ENCODE data around the gene CATSPERE. TPM values are rescaled to one million over a fixed set of nuclear protein-coding genes. Genes with fewer than 3 reads are reported as not detected.
"Not testable (repeated sequence)": the region's sequence is repeated elsewhere in the genome, so short reads cannot be mapped to it uniquely, and the experiment has no call there.

CATSPERE gene
- total RNA-seq, 1 donor from 2014 or later, result 0.54 TPM

DNA sequence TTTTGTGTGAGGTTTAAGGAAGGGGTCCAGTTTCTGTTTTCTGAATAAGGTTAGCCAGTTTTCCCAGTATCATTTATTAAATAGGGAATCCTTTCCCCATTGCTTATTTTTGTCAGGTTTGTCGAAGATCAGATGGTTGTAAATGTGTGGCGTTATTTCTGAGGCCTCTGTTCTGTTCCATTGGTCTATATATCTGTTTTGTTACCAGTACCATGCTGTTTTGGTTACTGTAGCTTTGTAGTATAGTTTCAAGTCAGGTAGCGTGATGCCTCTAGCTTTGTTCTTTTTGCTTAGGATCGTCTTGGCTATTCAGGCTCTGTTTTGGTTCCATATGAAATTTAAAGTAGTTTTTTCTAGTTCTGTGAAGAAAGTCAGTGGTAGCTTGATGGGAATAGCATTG is 39.4 kb downstream of the CATSPERE start:
- DNase-seq (ENCODE audit: missing footprints); intact Hi-C loops (cut with DNase I); ATAC-seq: not testable (repeated sequence)

DNA sequence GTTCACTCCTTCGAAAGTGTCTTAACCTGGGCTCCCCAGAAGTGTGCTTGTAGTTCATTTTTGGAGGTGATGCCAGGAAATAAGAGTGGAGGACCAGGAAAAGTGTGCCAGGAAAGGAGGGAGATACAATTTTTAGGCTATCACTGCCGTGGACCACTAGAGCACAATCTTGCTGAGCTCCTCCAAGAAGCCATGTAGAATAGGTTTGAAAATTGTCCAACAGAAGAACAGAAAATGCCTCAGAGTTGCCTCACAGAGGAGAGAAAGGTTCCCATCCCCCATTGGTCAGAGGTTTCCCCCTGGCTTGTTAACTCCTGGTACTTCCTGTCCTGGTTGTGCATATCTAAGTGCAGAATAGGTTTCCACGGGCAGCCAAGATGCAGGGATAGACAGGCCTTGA is 41.6 kb downstream of the CATSPERE start:
- no peak for ATAC-seq
- DNase-seq (ENCODE audit: missing footprints), result no peak
- intact Hi-C loops (cut with DNase I), result no loop called here

DNA sequence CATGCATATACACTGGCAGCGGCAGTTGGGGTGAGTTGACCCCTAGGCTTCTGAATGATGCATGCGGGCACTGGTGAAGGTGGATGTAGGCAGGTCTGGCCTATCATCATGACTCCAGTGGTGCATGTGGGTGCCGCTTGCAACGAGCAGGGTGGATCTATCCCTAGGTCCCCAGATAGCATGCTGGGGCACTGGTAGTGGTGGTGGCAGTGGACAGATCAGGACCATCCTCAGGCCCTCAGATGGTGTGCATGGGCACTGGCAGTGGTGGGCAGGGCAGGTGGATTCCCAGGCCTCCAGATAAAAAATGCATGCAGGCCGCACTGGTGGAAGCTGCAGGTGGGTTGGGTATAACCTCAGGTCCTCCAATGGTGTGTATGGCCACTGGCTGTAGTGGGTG is 52.4 kb downstream of the CATSPERE start:
- intact Hi-C loops (cut with DNase I), result no loop called here
- DNase-seq (ENCODE audit: missing footprints) (no peak), ATAC-seq (no peak)

DNA sequence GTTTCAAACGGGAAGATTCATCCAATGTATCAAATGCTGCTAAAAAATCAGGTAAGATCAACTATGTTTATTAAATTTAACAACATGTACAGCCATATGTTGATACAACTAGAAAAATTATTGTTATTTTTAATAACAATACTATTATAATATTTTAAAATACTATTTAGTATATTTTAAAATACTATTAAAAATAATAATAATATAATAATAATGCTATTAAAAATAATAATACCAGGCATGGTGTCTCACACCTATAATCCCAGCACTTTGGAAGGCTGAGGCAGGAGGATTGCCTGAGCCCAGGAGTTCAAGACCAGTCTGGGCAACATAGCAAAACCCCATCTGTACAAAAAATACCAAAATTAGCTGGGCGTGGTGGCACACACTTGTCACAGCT is 54.6 kb downstream of the CATSPERE start:
- DNase-seq (ENCODE audit: missing footprints) (no peak), ATAC-seq (no peak)
- intact Hi-C loops (cut with DNase I), result no loop called here

DNA sequence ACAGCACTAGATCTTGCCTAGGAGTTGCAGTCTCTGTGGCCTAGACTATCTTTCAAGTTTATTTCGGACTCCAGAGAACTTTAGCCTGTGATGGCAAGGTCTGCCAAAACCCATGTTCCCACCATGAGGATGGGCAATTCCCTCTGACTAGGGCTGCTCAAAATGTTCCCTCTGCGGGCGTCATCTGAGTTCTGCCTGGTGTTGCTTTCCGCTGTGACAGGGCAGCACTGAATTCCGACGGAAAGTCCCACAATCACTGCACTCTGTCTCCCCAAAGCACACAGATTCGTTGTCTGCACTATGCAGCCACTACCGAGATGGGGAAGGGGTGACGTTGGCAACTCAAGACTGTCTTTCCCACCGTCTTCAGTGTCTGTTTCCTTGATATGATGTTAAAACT is 75.2 kb downstream of the CATSPERE start:
- ATAC-seq (no peak), DNase-seq (ENCODE audit: missing footprints) (no peak)
- intact Hi-C loops (cut with DNase I), result no loop called here

DNA sequence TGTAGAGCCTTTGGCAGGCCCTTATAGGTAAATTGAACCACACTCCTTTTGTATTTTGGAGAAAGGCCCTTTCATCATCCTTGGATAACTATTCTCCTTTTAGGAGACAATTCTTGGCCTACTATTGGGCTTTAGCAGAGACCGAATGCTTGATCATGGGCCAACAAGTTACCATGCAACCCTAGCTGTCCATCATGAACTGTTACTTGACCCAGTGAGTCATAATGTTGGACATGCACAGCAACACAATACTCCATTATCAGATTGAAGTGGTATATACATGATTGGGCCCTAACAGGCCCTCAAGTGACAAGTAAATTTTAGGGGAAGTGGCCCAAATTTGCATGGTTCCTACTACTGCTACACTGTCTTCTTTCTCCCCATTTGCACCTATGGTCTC is 84.4 kb downstream of the CATSPERE start:
- intact Hi-C loops (cut with DNase I), result no loop called here
- no peak for ATAC-seq

DNA sequence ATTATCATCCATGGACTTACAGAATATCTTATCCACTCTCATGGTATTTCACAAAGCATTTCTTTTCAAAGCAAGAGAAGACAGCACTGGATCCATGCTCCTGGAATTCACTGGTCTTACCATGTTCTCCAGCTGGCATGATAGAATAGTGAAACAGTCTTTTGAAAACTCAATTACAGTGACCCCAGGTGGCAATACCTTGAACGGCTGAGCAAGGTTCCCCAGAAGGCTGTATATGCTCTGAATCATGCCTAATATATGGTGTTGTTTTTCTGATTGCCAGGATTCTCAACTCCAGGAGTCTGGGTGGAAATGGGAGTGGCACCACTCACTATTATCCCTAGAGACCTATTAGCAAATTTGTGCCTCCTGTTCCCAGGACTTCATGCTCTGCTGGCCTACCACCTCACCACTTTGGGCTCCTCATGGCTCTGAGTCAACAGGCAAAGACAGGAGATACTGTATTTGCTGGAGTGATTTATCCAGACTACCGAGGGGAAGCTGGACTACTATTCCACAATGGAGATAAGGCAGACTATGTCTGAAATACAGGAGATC is 87.6 kb downstream of the CATSPERE start:
- no peak for DNase-seq (ENCODE audit: missing footprints)
- intact Hi-C loops (cut with DNase I), result no loop called here
- no peak for ATAC-seq

More for the DNA sequence above, 84.4 kb downstream of the CATSPERE start:
- DNase-seq (ENCODE audit: missing footprints), result no peak

DNA sequence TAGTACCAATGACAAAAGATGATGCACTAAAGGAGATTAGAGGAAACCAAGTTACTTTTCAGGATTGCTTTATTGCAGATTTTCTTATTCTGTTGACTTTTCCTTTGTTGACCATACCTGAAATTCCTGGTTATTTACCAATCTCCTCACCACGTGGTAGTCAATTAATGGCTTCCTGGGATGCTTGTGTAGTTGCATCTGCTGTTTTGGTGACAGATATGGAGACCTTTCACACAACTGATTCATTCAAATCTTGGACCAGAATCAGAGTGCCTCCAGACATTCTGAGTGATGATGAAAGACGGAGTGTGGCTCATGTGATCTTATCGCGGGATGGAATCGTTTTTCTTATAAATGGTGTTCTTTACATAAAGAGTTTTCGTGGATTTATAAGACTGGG is 91.3 kb downstream of the CATSPERE start:
- no peak for DNase-seq (ENCODE audit: missing footprints)
- intact Hi-C loops (cut with DNase I), result no loop called here
- no peak for ATAC-seq

DNA sequence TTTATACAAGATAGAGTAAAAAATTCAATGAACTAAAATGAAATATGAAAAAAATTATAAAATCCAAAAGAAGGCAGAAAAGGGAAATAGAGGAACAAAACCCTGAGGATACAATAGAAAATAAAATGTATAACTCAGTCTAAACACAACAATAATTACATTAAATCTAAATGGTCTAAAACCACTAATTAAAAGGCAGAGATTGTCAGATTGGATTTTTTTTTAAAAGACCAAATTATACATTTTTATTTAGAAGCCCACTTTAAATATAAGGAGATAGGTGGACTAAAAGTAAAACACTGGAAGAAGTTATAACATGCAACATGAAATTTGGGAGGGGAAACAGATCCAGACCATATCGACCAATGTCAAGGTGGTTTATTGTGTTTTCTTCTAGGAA is 95.2 kb downstream of the CATSPERE start:
- intact Hi-C loops (cut with DNase I), result no loop called here
- DNase-seq (ENCODE audit: missing footprints) (no peak), ATAC-seq (no peak)

DNA sequence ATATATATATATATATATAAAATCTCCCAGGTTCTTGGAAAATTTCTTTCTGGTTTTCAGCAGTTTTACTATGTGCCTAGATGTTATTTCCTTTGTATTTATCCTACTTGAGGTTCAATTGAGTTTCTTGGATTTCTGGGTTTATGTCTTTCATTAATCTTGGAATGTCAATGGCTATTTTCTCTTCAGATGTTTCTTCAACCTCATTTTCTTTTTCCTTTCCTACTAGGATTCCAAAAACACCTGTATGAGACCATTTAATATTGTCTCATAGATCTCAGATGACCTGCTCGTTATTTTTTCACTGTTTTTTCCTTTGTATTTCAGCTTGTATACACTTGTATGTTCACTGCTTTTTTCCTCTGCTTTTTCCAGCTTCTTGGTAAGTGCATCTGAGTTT is 96.5 kb downstream of the CATSPERE start:
- intact Hi-C loops (cut with DNase I), result no loop called here
- no peak for ATAC-seq

DNA sequence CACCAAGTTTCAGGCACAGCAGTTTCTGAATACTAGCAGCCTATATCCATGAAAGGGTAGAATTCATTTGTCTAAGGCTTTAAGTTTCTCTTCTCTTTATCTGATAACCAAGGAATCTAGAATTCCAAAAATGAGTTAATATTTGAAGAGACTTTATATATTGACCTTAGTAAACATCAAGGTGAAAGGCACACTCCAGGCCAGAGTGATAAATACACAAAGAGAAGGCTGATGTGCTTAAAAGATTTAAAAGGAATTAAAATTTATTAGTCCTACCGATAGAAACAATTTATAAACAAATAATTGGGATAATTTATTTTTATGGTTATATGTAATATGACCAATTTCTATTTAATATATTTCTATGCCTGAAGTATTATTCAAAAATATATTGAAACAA is 98.5 kb downstream of the CATSPERE start:
- intact Hi-C loops (cut with DNase I), result no loop called here
- ATAC-seq (no peak), DNase-seq (ENCODE audit: missing footprints) (no peak)

More for the DNA sequence above, 96.5 kb downstream of the CATSPERE start:
- no peak for DNase-seq (ENCODE audit: missing footprints)

DNA sequence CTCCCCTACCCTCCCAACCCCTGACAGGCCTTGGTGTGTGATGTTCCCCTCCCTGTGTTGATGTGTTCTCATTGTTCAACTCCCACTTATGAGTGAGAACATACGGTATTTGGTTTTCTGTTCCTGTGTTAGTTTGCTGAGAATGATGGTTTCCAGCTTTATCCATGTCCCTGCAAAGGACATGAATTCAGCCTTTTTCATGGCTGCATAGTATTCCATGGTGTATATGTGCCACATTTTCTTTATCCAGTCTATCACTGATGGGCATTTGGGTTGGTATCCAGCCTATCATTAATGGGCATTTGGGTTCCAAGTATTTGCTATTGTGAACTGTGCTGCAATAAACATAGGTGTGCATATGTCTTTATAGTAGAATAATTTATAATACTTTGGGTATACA is 101.8 kb downstream of the CATSPERE start:
- intact Hi-C loops (cut with DNase I); DNase-seq (ENCODE audit: missing footprints); ATAC-seq: not testable (repeated sequence)

DNA sequence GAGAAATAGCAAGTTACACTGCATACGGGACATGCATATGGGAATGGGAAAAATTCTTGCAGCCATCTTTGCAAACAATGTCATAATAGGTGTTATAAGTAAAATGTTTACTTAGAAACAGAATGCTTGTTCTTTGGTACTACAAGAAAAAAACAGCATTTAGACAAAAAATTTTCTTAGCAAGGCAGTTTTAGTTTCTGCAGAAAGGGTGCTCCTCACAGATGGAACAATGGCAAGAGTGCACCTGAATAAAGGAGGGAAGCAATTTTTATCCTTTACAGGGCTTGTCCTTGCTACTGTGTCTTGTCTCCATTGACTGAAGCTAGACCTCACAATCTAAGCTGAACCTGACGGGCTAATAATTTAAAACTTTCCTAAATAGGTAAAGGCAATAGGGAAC is 112.7 kb downstream of the CATSPERE start:
- intact Hi-C loops (cut with DNase I), result no loop called here
- DNase-seq (ENCODE audit: missing footprints) (no peak), ATAC-seq (no peak)

DNA sequence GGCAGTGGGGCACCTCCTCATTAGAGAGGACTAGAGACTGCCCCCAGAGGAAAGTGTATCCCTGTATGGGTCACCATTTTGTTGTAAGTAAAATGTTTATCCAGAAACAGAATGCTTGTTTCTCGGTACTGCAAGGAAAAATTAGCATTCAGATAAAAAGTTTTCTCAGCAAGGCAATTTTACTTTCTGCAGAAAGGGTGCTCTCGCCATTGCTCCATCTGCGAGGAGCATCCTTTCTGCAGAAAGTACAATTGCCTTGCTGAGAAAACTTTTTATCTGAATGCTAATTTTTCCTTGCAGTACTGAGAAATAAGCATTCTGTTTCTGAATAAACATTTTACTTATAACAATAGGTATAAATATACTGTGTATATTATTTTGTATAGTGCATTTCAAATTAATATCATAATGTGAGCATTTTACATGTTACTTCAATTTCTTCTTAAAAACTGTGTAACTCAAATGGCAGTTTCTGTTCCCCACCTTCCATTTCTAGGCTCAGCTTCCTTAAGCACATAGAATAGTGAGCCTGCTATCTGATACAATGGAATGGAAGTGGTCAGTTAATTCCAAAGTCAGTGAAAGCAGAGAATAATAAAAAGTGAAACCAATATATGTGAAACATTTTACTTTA is 115.3 kb downstream of the CATSPERE start:
- intact Hi-C loops (cut with DNase I), result no loop called here

DNA sequence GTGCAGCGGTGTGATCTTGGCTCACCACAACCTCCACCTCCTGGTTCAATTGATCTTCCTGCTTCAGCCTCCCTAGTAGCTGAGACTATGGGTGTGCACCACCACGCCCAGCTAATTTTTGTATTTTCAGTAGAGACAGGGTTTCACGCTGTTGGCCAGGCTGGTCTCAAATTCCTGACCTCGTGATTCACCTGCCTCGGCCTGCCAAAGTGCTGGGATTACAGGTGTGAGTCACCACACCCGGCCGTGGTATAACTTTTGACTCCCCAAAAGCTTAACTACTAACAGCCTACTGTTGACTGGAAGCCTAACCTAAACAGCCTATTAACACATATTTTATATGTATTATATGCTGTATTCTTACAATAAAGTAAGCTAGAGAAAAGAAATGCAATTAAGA is 117.1 kb downstream of the CATSPERE start:
- DNase-seq (ENCODE audit: missing footprints); intact Hi-C loops (cut with DNase I); ATAC-seq: not testable (repeated sequence)

More for the DNA sequence above, 115.3 kb downstream of the CATSPERE start:
- DNase-seq (ENCODE audit: missing footprints), result no peak
- ATAC-seq, result no peak

DNA sequence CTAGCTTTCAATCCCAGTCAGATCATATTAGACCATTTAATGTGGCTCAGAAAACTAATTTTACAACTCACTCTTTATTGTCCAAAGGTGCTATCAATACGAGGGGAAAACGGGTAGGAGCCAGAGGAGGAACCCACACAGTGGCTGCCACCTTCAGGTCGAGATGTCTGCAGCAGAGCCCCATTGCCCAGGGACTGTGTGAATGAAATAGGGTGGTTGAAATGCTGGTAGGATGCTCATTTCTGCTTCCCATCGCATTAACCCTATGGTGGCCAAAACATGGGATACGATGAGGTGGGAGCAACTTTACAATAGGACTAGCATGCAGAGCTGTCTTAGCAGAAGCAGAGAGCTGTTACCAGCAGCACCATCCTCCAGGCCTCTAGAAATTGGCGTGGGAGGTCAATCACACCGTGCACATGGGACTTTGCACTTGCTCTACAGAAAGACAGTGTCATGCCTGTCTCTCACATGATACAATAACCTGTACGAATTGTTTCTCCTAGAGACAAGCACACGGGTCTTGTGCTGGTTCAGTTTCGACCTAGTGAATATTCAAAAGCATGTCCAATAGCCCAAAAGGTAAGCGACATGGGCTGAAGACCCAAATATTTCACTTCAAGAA is 122.4 kb downstream of the CATSPERE start:
- DNase-seq (ENCODE audit: missing footprints) (no peak), ATAC-seq (no peak)
- intact Hi-C loops (cut with DNase I), result no loop called here

DNA sequence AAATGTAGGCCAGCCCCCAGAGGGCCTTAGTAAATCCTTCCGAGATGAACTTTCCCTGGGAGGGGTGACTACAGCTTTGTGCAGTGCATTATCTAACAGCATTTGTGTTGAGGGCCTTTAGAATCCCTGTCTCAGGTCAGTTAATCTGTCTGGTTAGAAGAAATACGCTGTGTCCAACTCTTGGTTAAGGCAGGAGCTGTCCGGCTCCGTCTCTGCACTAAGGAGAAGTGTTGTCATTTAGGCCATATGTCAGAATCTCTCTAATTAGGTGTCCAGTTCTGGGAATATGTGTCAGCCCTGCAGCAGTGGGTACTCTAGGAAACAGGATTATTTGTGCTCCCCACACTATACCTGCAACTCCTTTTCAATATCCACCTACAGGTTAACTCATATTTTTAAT is 124.8 kb downstream of the CATSPERE start:
- intact Hi-C loops (cut with DNase I), result no loop called here
- ATAC-seq, result no peak

DNA sequence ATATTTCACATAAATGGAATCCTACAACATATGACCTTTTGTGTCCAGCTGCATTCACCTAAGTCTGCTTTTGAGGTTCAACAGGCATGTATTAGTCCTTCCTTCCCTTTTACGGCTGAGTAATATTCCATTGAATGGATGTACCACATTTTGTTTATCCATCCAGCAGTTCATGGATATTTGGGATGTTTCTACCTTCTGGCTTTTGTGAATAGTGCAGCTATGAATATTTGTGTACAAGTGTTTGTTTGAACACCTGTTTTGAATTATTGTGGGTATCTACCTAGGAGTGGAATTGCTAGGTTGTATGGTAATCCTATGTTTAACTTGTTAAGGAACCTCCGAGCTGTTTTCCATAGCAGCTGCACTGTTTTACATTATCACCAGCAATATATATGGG is 129.6 kb downstream of the CATSPERE start:
- no peak for ATAC-seq
- no peak for DNase-seq (ENCODE audit: missing footprints)
- intact Hi-C loops (cut with DNase I), result no loop called here

More for the DNA sequence above, 124.8 kb downstream of the CATSPERE start:
- no peak for DNase-seq (ENCODE audit: missing footprints)

DNA sequence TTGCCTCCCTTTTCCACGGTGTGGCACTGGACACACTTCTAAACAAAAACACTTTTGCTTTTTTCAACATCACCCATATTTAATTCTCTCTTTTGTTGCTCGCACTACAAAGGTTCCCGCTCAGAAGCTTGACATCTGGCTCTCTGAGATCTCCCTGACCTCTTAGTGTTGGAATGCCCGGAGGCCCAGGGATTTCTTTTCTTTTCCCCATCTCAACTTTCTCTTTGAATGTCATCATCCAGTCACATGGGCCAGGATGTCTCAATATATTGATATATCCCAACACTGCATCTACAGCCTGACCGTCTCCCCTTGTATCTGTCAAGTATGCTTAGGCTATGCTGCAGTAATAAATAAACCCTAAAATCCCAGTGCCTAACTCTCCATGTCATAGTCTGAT is 137.5 kb downstream of the CATSPERE start:
- intact Hi-C loops (cut with DNase I), result no loop called here
- DNase-seq (ENCODE audit: missing footprints) (no peak), ATAC-seq (no peak)

DNA sequence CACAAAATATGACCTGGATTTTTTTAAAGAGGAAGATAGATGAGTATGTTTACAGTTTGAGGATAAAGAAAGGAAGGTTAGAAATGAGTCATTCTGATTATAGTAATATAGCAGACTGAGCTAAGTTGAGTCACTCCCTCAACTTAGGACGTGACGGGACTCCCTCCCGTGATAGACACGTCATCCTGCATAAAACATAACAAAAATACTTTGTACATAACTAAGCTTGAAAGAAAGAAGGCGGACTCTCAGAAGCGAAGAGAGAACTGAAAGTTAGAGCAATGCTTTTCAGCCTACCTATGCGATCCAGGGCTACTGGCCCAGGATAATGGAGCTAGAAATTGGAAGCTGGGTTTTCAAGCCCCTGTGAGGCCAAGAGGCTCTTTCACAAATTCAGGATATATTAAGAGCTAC is 138.9 kb downstream of the CATSPERE start:
- no peak for ATAC-seq
- no peak for DNase-seq (ENCODE audit: missing footprints)
- intact Hi-C loops (cut with DNase I), result no loop called here

All from Right ventricle myocardium inferior (tissue), 1 donor.